Measurements from ENCODE around the gene NSMCE1.

NSMCE1 gene

DNA sequence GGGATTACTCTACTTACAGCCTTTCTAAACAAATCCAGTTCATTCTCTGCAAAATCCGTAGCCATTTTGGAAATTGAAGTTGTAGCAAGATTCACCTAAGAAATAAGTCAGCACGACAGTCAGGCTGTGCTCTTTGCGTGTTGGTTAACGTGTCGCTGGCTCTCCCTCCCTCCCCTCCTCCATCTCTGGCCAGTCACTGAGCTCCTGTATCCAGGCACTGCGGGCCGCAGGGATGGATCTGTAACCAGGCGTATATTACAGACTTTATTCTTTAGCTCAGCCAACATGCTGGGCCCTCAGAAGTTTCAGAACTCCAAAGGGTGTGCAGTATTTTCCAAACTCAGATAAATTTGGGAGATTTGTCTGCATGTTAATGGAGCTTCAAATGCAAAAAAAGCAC is 34.4 kb downstream of the NSMCE1 start:
- TF ChIP-seq, protein P1, sequence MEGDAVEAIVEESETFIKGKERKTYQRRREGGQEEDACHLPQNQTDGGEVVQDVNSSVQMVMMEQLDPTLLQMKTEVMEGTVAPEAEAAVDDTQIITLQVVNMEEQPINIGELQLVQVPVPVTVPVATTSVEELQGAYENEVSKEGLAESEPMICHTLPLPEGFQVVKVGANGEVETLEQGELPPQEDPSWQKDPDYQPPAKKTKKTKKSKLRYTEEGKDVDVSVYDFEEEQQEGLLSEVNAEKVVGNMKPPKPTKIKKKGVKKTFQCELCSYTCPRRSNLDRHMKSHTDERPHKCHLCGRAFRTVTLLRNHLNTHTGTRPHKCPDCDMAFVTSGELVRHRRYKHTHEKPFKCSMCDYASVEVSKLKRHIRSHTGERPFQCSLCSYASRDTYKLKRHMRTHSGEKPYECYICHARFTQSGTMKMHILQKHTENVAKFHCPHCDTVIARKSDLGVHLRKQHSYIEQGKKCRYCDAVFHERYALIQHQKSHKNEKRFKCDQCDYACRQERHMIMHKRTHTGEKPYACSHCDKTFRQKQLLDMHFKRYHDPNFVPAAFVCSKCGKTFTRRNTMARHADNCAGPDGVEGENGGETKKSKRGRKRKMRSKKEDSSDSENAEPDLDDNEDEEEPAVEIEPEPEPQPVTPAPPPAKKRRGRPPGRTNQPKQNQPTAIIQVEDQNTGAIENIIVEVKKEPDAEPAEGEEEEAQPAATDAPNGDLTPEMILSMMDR (IDR thresholded peaks at IDR 0.05; ENCODE audit: control insufficient read depth, extremely low read depth, insufficient read depth), result no peak
- H3K4me3 ChIP-seq (ENCODE audit: low read depth, low read length), result no peak overlapping the region
- no peak for DNase-seq (ENCODE audit: low read depth)

DNA sequence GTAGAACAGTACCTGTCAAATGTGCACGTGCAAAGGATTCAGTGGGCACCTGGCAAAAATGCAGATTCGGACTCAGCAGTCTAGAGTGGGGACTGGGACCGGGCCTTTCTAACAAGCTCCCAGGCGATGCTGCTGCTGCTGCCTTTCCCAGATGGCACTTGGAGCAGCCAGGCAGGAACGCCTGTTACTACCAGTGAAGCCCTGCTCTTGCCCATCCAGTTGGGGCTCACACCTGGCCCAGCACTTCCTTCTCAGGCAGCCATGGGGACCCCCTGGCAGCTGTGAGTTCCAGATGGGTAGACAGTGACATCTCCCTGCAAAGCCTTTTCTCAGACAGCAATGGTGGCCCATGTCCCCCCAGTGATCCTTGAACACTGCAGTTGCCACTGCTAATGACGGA is 34.8 kb downstream of the NSMCE1 start:
- DNase-seq (ENCODE audit: low read depth), result no peak
- H3K4me3 ChIP-seq (ENCODE audit: low read depth, low read length), result no peak overlapping the region
- TF ChIP-seq, protein P1 (IDR thresholded peaks at IDR 0.05; ENCODE audit: control insufficient read depth, extremely low read depth, insufficient read depth), result no peak

DNA sequence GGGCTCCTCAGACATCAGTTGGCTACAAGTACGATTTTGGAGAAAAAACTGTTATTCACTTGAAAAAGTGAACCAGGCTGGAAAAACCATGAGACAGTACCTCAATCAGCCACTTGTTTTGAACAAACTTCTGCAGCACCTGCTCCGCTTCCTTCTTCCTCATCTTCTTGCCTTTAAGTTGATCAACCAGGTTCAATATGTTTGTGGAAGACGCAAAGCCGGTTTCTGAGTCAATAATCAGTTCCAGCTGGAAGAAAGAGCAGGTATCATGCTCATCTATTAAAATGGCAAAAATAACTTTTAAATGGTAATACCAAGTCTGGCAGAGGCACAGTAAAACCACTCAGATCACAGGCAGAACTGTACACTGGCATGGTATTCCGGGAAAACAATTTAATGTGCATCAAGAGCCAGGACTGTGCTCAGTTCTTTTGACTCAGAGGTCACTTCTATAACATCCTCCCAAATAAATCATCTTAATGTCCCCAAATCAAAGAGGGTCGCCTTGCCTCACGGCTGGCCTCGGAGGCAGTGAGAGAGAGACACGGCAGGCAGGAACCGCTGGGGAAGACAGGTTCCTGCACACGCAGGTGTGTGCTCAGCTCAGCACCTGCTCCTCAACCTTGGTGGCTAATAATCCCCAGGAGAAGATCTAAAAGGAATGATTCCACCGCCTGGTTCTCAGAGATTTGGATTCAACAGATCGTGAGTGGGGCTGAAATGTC is 35.5 kb downstream of the NSMCE1 start:
- peak overlapping the region; percentile 28 for H3K4me3 ChIP-seq (ENCODE audit: low read depth, low read length)
- DNase-seq (ENCODE audit: low read depth), result peak; percentile 70
- TF ChIP-seq, protein P1 (IDR thresholded peaks at IDR 0.05; ENCODE audit: control insufficient read depth, extremely low read depth, insufficient read depth), result no peak

DNA sequence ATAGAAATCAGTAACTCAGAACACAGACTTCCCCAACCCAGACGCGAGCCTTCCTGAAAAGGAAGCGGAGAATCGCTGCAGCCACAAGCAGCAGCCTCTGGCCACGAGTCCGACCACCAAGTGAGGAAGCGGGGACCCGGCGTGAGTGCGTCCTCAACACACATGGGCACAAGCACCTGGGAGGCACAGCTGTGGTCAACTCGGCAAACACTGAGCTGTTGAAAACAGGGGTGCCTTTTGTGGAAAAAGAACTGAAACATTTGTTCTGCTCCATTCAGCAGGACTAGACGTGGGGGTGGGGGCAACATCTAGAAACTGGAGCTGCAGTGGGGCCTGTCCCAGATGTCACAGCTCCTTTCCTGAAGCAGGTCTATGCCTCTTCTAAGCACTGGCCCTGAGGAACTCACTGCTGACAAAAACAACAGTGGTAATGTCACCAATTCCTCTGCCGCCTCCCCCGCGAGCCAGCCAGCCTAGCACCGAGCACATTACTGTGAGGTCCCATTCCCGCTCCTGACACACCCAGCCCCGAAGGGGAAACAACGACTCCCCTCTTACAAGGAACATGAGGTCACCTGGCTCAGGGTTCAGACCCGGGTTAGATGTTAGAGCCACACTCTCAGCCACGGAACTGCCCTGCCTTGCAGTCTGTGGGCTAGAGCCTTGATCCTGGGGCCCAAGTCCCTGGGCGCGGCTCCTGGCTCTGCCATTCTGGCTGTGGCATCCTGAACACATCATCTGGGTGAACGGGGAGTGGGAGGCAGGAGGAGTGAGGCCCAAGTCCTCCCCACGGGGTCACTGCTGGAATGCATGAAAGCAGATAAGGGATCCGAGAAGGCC is 36.3 kb downstream of the NSMCE1 start:
- TF ChIP-seq, protein P1 (IDR thresholded peaks at IDR 0.05; ENCODE audit: control insufficient read depth, extremely low read depth, insufficient read depth), result no peak
- H3K4me3 ChIP-seq (ENCODE audit: low read depth, low read length), result peak overlapping the region; percentile 28
- DNase-seq (ENCODE audit: low read depth), result no peak

DNA sequence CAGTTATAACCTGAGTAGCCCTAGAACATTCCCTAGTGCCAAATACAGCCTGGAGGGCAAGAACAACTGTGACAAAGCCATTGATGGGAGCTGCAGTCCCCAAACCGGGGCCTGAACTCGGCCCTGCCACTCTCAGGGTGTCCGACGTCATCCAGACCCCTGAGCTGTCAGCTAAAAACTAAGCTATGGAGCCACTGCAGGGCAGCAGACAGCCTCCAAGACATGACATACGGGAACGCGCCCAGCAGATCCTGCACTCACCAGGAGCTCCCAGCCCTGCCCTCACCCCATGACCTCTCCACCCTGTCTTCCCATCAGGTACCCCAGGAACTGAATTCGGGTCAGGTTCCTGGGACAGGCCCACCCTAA is 36.9 kb downstream of the NSMCE1 start:
- no peak for DNase-seq (ENCODE audit: low read depth)
- H3K4me3 ChIP-seq (ENCODE audit: low read depth, low read length), result no peak overlapping the region
- TF ChIP-seq, protein P1 (IDR thresholded peaks at IDR 0.05; ENCODE audit: control insufficient read depth, extremely low read depth, insufficient read depth), result no peak

DNA sequence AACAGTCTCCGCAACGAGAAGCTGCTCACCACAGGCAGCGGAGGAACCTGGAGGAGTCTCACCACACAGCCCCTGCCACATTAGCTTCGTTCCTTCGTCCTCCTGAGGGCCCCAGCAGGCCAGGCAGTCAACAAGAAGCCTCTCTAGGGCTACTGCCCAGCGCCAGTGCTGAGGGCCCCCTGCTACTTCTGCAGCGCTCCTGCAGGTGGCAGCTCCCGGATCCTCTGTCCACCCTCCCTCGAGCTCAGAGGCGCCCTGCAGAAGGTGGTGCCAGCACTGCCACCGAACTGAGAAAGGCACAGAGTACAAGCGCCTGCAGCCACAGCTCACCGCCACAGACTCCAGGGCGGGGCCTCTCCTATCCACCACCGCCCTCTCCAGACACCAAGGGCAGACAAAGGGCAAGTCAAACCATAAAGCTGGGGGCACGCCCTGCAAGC is 38.0 kb downstream of the NSMCE1 start:
- TF ChIP-seq, protein P1 (IDR thresholded peaks at IDR 0.05; ENCODE audit: control insufficient read depth, extremely low read depth, insufficient read depth), result no peak
- DNase-seq (ENCODE audit: low read depth), result no peak

More for the DNA sequence above, 38.0 kb downstream of the NSMCE1 start:
- no peak overlapping the region for H3K4me3 ChIP-seq (ENCODE audit: low read depth, low read length)
